ENCODE results near the gene RCC2.
"Not testable (repeated sequence)": the region's sequence is repeated elsewhere in the genome, so short reads cannot be mapped to it uniquely, and the experiment has no call there.

Gene RCC2

GRCh38 chr1:17480846-17481245 lies 41.4 kb upstream of the RCC2 start (continued):
- no peak for TF ChIP-seq PPARA (CRISPR knock-in tag; IDR thresholded peaks at IDR 0.05; ENCODE audit: borderline replicate concordance)

- TF ChIP-seq SNAI2 (CRISPR knock-in tag; IDR thresholded peaks at IDR 0.05) (0 out of 2 replicates have a peak, but pooled peaks have one; percentile 34), GLIS3 (CRISPR knock-in tag; IDR thresholded peaks at IDR 0.05) (no peak), POU6F1 (CRISPR knock-in tag; IDR thresholded peaks at IDR 0.05; ENCODE audit: borderline replicate concordance, low read depth) (no peak), ISL1 (CRISPR knock-in tag; IDR thresholded peaks at IDR 0.05) (peak; percentile 57), TSHZ2 (CRISPR knock-in tag; IDR thresholded peaks at IDR 0.05) (0 out of 2 replicates have a peak, but pooled peaks have one; percentile 37), ZNF70 (CRISPR knock-in tag; IDR thresholded peaks at IDR 0.05) (no peak), PATZ1 (CRISPR knock-in tag; IDR thresholded peaks at IDR 0.05; ENCODE audit: borderline replicate concordance) (no peak)
- ATAC-seq = peak; percentile 88
Observed at GRCh38 chr1:17475752-17476151, 36.3 kb upstream of the RCC2 start.

GRCh38 chr1:17474836-17475555 lies 35.5 kb upstream of the RCC2 start:
- not testable (repeated sequence) for ATAC-seq

- TF ChIP-seq ZNF8 (CRISPR knock-in tag; IDR thresholded peaks at IDR 0.05) (no peak), PATZ1 (CRISPR knock-in tag; IDR thresholded peaks at IDR 0.05; ENCODE audit: borderline replicate concordance) (no peak), TCF4 (CRISPR knock-in tag; IDR thresholded peaks at IDR 0.05; ENCODE audit: borderline replicate concordance) (no peak), POU6F1 (CRISPR knock-in tag; IDR thresholded peaks at IDR 0.05; ENCODE audit: borderline replicate concordance, low read depth) (no peak), ESRRG (CRISPR knock-in tag; IDR thresholded peaks at IDR 0.05) (no peak), PPARA (CRISPR knock-in tag; IDR thresholded peaks at IDR 0.05; ENCODE audit: borderline replicate concordance) (no peak), ZC3H10 (CRISPR knock-in tag; IDR thresholded peaks at IDR 0.05) (no peak), ZNF70 (CRISPR knock-in tag; IDR thresholded peaks at IDR 0.05) (no peak), ZNF565 (CRISPR knock-in tag; conservative IDR thresholded peaks at IDR 0.05; ENCODE audit: low read depth) (no peak), ISL1 (CRISPR knock-in tag; IDR thresholded peaks at IDR 0.05) (no peak), TOX (CRISPR knock-in tag; IDR thresholded peaks at IDR 0.05; ENCODE audit: borderline replicate concordance) (no peak), ZFP3 (CRISPR knock-in tag; IDR thresholded peaks at IDR 0.05) (no peak), OSR1 (CRISPR knock-in tag; IDR thresholded peaks at IDR 0.05) (no peak), CSRNP3 (CRISPR knock-in tag; IDR thresholded peaks at IDR 0.05) (no peak), CREB5 (CRISPR knock-in tag; IDR thresholded peaks at IDR 0.05; ENCODE audit: low read depth) (no peak)
- no peak for ATAC-seq
Observed at GRCh38 chr1:17472814-17473213, 33.3 kb upstream of the RCC2 start.
